ENCODE results near the gene MISFA. TPM values are rescaled to one million over a fixed set of nuclear protein-coding genes. Genes with fewer than 3 reads are reported as not detected.

Gene MISFA
- total and polyA plus RNA-seq, 2 experiments from 2014 or later: 2.0 TPM; not detected in 1

- Histone ChIP-seq H2AFZ (no peak overlapping the region), H3K9me2 (replicated peaks; ENCODE audit: insufficient read depth) (no peaks in the 10 kb centered on the region), H3K27me3 (no peaks in the 10 kb centered on the region), H3K9me3 (ENCODE audit: low read depth) (no peaks in the 10 kb centered on the region), H3K4me1 (ENCODE audit: insufficient read depth) (peaks cover 6% of the 10 kb centered on the region), H3K27ac (no peak overlapping the region), H3K36me3 (replicated peaks; ENCODE audit: insufficient read depth, low read depth) (peaks cover 3% of the 10 kb centered on the region), H3K4me2 (no peak overlapping the region), H3K4me3 (no peak overlapping the region), H3K79me2 (peaks cover 65% of the 10 kb centered on the region), H4K20me1 (ENCODE audit: insufficient read depth, poor library complexity, severe bottlenecking) (peaks cover 10% of the 10 kb centered on the region)
- TF ChIP-seq CTCF (IDR thresholded peaks at IDR 0.05; ENCODE audit: poor library complexity): no peak
- no peak for TF ChIP-seq EZH2 (IDR thresholded peaks at IDR 0.05; ENCODE audit: borderline replicate concordance)
- no peak for TF ChIP-seq EZH2phosphoT487 (IDR thresholded peaks at IDR 0.05; ENCODE audit: low read depth, severe bottlenecking, unreplicated experiment)
- WGBS (ENCODE audit: low lambda C conversion rate, missing lambda C conversion rate): 96% methylated on average over 11 of the region's 11 CpGs
- DNase-seq (ENCODE audit: low spot score): no peak
These were observed 16.2 kb downstream of the MISFA start for GRCh38 chr11:18615628-18616392.

- peaks cover 80% of the 10 kb centered on the region for H3K79me2 ChIP-seq
- peaks cover 27% of the 10 kb centered on the region for H4K20me1 ChIP-seq (ENCODE audit: insufficient read depth, poor library complexity, severe bottlenecking)
- 81% methylated on average over 10 of the region's 10 CpGs for WGBS (ENCODE audit: low lambda C conversion rate, missing lambda C conversion rate)
These were observed 18.2 kb downstream of the MISFA start for GRCh38 chr11:18617688-18618341.

GRCh38 chr11:18618342-18619025, 18.9 kb downstream of the MISFA start:
- Histone ChIP-seq H2AFZ (no peak overlapping the region), H3K9me2 (replicated peaks; ENCODE audit: insufficient read depth) (no peaks in the 10 kb centered on the region), H3K4me1 (ENCODE audit: insufficient read depth) (peaks cover 6% of the 10 kb centered on the region), H3K79me2 (peaks cover 85% of the 10 kb centered on the region), H3K27me3 (no peaks in the 10 kb centered on the region), H4K20me1 (ENCODE audit: insufficient read depth, poor library complexity, severe bottlenecking) (peaks cover 30% of the 10 kb centered on the region), H3K36me3 (replicated peaks; ENCODE audit: insufficient read depth, low read depth) (peaks cover 3% of the 10 kb centered on the region), H3K4me3 (no peak overlapping the region), H3K9me3 (ENCODE audit: low read depth) (no peaks in the 10 kb centered on the region), H3K4me2 (peak overlapping the region; percentile 14), H3K27ac (peak overlapping the region; percentile 68)
- 81% methylated on average over 5 of the region's 5 CpGs for WGBS (ENCODE audit: low lambda C conversion rate, missing lambda C conversion rate)
- no peak for DNase-seq (ENCODE audit: low spot score)
- TF ChIP-seq CTCF (IDR thresholded peaks at IDR 0.05; ENCODE audit: poor library complexity) (no peak), EZH2phosphoT487 (IDR thresholded peaks at IDR 0.05; ENCODE audit: low read depth, severe bottlenecking, unreplicated experiment) (no peak), EZH2 (IDR thresholded peaks at IDR 0.05; ENCODE audit: borderline replicate concordance) (no peak)

More at GRCh38 chr11:18617688-18618341, 18.2 kb downstream of the MISFA start:
- H3K4me3 ChIP-seq: no peak overlapping the region
- peaks cover 6% of the 10 kb centered on the region for H3K4me1 ChIP-seq (ENCODE audit: insufficient read depth)
- no peaks in the 10 kb centered on the region for H3K27me3 ChIP-seq
- peak overlapping the region; percentile 68 for H3K27ac ChIP-seq
- no peaks in the 10 kb centered on the region for H3K9me3 ChIP-seq (ENCODE audit: low read depth)
- no peak overlapping the region for H2AFZ ChIP-seq
- TF ChIP-seq EZH2 (IDR thresholded peaks at IDR 0.05; ENCODE audit: borderline replicate concordance) (no peak), CTCF (IDR thresholded peaks at IDR 0.05; ENCODE audit: poor library complexity) (no peak), EZH2phosphoT487 (IDR thresholded peaks at IDR 0.05; ENCODE audit: low read depth, severe bottlenecking, unreplicated experiment) (no peak)
- H3K9me2 ChIP-seq (replicated peaks; ENCODE audit: insufficient read depth): no peaks in the 10 kb centered on the region
- H3K4me2 ChIP-seq: peak overlapping the region; percentile 14
- no peak for DNase-seq (ENCODE audit: low spot score)
- H3K36me3 ChIP-seq (replicated peaks; ENCODE audit: insufficient read depth, low read depth): peaks cover 3% of the 10 kb centered on the region
